ENCODE data around the gene C1orf116.
"Not testable (repeated sequence)": the region's sequence is repeated elsewhere in the genome, so short reads cannot be mapped to it uniquely, and the experiment has no call there.

The C1orf116 gene

GRCh38 chr1:207049054-207049453, 16.5 kb upstream of the C1orf116 start:
- Histone ChIP-seq H3K4me3 (ENCODE audit: low read length) (peak overlapping the region; percentile 96), H3K9ac (ENCODE audit: low read length) (no peak overlapping the region), H3K27ac (ENCODE audit: low read length) (no peak overlapping the region), H3K36me3 (ENCODE audit: control insufficient read depth, low read depth, low read length) (peaks cover 36% of the 10 kb centered on the region), H3K9me3 (ENCODE audit: control insufficient read depth, low read depth, low read length) (no peaks in the 10 kb centered on the region), H3K27me3 (ENCODE audit: control insufficient read depth, insufficient read depth, low read length) (no peaks in the 10 kb centered on the region), H3K4me1 (ENCODE audit: control insufficient read depth, low read depth, low read length) (peaks cover 11% of the 10 kb centered on the region)

DNA sequence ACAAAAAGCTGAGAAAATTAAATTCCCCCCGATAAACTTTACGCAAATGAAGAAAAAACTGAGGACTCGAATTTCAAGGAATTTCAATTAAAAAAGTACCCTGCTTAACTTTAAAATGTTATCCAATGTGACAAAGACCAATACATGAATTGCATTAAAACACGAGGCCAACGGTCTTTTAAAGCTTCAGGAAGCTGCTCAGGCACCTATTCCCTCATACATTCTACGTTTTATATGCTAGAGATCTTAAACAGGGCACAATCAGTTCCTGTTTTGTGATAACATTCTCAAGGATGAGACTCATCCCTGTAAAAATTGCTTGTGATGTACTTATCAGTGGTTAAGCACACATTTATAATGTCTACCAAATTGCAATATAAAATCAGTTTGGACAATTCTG, 15.5 kb upstream of the C1orf116 start:
- no peaks in the 10 kb centered on the region for H3K27me3 ChIP-seq (ENCODE audit: control insufficient read depth, insufficient read depth, low read length)
- H3K4me3 ChIP-seq (ENCODE audit: low read length), result no peak overlapping the region
- H3K4me1 ChIP-seq (ENCODE audit: control insufficient read depth, low read depth, low read length), result peaks cover 11% of the 10 kb centered on the region
- H3K27ac ChIP-seq (ENCODE audit: low read length), result no peak overlapping the region
- no peaks in the 10 kb centered on the region for H3K9me3 ChIP-seq (ENCODE audit: control insufficient read depth, low read depth, low read length)
- no peak overlapping the region for H3K9ac ChIP-seq (ENCODE audit: low read length)
- peaks cover 36% of the 10 kb centered on the region for H3K36me3 ChIP-seq (ENCODE audit: control insufficient read depth, low read depth, low read length)

DNA sequence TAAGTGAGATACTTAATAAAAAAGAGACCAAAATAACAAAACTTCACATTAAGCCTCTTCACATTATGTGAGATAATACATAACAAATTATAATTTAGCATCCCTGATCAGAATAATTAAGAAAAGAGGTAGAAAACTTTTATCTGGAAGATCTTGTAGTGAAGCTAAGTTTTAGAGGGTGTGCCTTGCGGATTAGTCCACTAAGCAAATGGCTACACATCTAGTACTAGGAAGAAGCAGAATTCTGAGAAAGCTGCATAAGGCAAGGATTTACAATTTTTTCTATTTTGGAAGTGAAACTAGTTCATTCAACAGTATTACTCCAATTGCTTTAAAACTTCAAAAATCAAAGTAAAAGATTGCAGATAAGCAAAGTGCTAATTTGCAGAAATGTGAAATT, 14.9 kb upstream of the C1orf116 start:
- peaks cover 36% of the 10 kb centered on the region for H3K36me3 ChIP-seq (ENCODE audit: control insufficient read depth, low read depth, low read length)
- H3K27ac ChIP-seq (ENCODE audit: low read length), result no peak overlapping the region
- no peaks in the 10 kb centered on the region for H3K27me3 ChIP-seq (ENCODE audit: control insufficient read depth, insufficient read depth, low read length)
- H3K9me3 ChIP-seq (ENCODE audit: control insufficient read depth, low read depth, low read length), result no peaks in the 10 kb centered on the region
- H3K4me3 ChIP-seq (ENCODE audit: low read length), result no peak overlapping the region
- peaks cover 11% of the 10 kb centered on the region for H3K4me1 ChIP-seq (ENCODE audit: control insufficient read depth, low read depth, low read length)
- H3K9ac ChIP-seq (ENCODE audit: low read length), result no peak overlapping the region

DNA sequence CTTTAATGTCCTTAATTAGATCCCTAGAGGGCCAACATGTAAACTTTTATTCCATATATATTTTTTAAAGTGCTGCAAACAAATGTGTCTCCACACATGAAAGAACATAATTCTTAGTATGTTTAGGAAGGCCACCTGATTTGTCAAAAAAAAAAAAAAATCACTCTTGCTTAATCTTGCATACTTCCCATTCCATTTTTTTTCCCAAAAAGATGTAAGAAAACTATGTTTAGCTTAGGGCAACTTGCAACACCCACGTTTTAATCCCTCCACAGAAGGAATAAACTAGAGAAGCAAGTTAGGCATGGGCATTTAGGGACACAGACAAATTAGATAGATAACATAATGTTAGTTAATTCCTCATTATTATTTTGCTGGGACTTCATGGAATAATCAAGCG, 12.9 kb upstream of the C1orf116 start:
- H3K9me3 ChIP-seq (ENCODE audit: control insufficient read depth, low read depth, low read length), result no peaks in the 10 kb centered on the region
- H3K4me1 ChIP-seq (ENCODE audit: control insufficient read depth, low read depth, low read length), result peaks cover 6% of the 10 kb centered on the region
- H3K27me3 ChIP-seq (ENCODE audit: control insufficient read depth, insufficient read depth, low read length), result no peaks in the 10 kb centered on the region
- H3K9ac ChIP-seq (ENCODE audit: low read length), result no peak overlapping the region
- H3K27ac ChIP-seq (ENCODE audit: low read length), result no peak overlapping the region
- H3K4me3 ChIP-seq (ENCODE audit: low read length), result no peak overlapping the region
- peaks cover 36% of the 10 kb centered on the region for H3K36me3 ChIP-seq (ENCODE audit: control insufficient read depth, low read depth, low read length)

- H3K27ac ChIP-seq (ENCODE audit: low read length); H3K4me1 ChIP-seq (ENCODE audit: control insufficient read depth, low read depth, low read length); H3K4me3 ChIP-seq (ENCODE audit: low read length); H3K27me3 ChIP-seq (ENCODE audit: control insufficient read depth, insufficient read depth, low read length); H3K9me3 ChIP-seq (ENCODE audit: control insufficient read depth, low read depth, low read length); H3K9ac ChIP-seq (ENCODE audit: low read length); H3K36me3 ChIP-seq (ENCODE audit: control insufficient read depth, low read depth, low read length): not testable (repeated sequence)
Observed at GRCh38 chr1:207041397-207041796, 8.8 kb upstream of the C1orf116 start.

DNA sequence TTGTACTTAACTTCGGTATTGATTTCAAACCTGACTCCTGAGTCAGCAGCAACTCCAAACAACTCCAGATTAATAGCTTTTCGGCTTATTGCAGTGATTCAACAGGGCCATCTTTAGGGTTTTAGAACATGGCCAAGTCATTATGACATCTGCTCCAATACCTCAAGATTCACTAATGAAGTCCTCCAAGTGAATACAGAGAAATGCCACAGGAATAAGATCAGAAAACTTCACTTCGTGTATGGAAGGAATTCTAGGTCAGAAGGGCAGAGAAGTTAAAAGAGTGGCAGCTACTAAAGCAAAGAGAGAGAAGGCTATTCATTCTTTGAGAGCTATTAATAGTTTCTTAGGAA, 7.6 kb upstream of the C1orf116 start:
- Histone ChIP-seq H3K27me3 (ENCODE audit: control insufficient read depth, insufficient read depth, low read length) (no peaks in the 10 kb centered on the region), H3K9me3 (ENCODE audit: control insufficient read depth, low read depth, low read length) (no peaks in the 10 kb centered on the region), H3K4me3 (ENCODE audit: low read length) (no peak overlapping the region), H3K27ac (ENCODE audit: low read length) (no peak overlapping the region), H3K9ac (ENCODE audit: low read length) (no peak overlapping the region), H3K36me3 (ENCODE audit: control insufficient read depth, low read depth, low read length) (peaks cover 3% of the 10 kb centered on the region), H3K4me1 (ENCODE audit: control insufficient read depth, low read depth, low read length) (no peaks in the 10 kb centered on the region)

DNA sequence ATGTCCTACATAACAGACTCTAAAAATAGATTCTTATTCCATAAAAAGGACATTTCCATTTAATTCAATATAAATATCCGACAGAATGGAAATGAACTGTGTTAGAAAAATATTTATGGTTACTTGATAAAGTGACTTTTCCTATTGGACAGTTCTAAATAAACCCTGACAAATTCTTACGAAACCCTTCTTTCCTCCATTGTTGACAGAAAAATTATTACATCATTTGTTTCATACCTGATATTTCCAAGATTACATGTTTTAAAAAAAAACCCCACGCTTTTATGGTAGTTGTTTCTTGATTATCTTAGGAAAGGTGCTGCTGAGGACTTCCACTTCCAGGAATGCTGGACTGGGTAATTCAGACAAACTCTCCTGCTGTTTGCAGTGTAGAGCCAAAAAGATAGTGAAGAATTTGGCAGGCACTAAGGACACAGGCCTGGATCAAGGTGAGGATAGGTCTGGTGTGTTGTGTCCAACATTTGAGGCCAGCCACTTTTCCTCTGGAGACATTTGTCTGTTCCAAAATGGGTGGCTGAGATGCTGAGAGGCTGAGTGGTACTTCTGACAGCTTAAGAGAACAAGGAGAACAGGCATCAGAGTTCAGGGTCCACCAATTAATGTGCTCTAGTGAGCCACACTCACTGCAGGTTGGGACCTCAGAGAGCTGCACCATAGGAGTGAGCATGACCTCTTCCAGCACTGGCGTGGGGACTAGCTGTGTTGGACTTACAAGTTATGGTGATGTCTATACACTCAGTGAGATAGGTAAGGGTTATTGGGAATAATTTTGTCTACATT, 7.0 kb upstream of the C1orf116 start:
- no peak overlapping the region for H3K27ac ChIP-seq (ENCODE audit: low read length)
- no peaks in the 10 kb centered on the region for H3K36me3 ChIP-seq (ENCODE audit: control insufficient read depth, low read depth, low read length)
- H3K4me1 ChIP-seq (ENCODE audit: control insufficient read depth, low read depth, low read length), result no peaks in the 10 kb centered on the region
- H3K4me3 ChIP-seq (ENCODE audit: low read length), result no peak overlapping the region
- no peak overlapping the region for H3K9ac ChIP-seq (ENCODE audit: low read length)
- no peaks in the 10 kb centered on the region for H3K27me3 ChIP-seq (ENCODE audit: control insufficient read depth, insufficient read depth, low read length)
- no peaks in the 10 kb centered on the region for H3K9me3 ChIP-seq (ENCODE audit: control insufficient read depth, low read depth, low read length)

GRCh38 chr1:207036865-207037264, 4.3 kb upstream of the C1orf116 start:
- Histone ChIP-seq H3K4me1 (ENCODE audit: control insufficient read depth, low read depth, low read length) (peaks cover 15% of the 10 kb centered on the region), H3K9me3 (ENCODE audit: control insufficient read depth, low read depth, low read length) (no peaks in the 10 kb centered on the region), H3K27ac (ENCODE audit: low read length) (no peak overlapping the region), H3K4me3 (ENCODE audit: low read length) (no peak overlapping the region), H3K36me3 (ENCODE audit: control insufficient read depth, low read depth, low read length) (no peaks in the 10 kb centered on the region), H3K9ac (ENCODE audit: low read length) (no peak overlapping the region), H3K27me3 (ENCODE audit: control insufficient read depth, insufficient read depth, low read length) (no peaks in the 10 kb centered on the region)

DNA sequence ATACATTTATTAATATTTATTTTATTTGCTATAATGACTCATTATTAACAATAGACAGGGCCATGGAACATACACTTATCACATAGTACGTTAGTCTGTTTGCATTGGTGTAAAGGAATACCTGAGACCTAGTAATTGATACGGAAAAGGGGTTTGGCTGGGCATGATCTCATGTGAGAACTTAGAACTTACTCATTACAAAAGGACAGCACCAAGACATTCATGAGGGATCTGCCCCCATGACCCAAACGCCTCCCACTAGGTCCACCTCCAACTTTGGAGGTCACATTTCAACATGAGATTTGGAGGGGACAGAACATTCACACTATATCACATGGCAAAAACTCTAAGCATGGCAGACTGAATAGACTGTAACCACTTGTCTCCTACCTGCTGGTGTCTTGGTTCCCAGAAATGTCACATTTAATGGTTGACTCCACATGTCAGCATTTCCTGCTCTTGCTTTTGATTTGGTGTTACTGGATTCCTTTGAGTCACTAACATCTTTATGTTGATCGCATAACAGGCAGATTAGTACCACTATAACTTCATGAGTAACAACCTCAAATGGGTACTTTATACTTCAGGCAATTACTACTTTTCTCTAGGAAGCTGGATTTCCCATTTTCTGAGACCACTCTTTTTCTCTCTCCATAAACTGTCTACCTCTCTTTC, 3.5 kb upstream of the C1orf116 start:
- no peak overlapping the region for H3K9ac ChIP-seq (ENCODE audit: low read length)
- H3K27ac ChIP-seq (ENCODE audit: low read length), result no peak overlapping the region
- H3K27me3 ChIP-seq (ENCODE audit: control insufficient read depth, insufficient read depth, low read length), result no peaks in the 10 kb centered on the region
- H3K4me3 ChIP-seq (ENCODE audit: low read length), result no peak overlapping the region
- H3K4me1 ChIP-seq (ENCODE audit: control insufficient read depth, low read depth, low read length), result peaks cover 22% of the 10 kb centered on the region
- H3K36me3 ChIP-seq (ENCODE audit: control insufficient read depth, low read depth, low read length), result no peaks in the 10 kb centered on the region
- no peaks in the 10 kb centered on the region for H3K9me3 ChIP-seq (ENCODE audit: control insufficient read depth, low read depth, low read length)

GRCh38 chr1:207034998-207035397, 2.4 kb upstream of the C1orf116 start:
- peaks cover 22% of the 10 kb centered on the region for H3K4me1 ChIP-seq (ENCODE audit: control insufficient read depth, low read depth, low read length)

DNA sequence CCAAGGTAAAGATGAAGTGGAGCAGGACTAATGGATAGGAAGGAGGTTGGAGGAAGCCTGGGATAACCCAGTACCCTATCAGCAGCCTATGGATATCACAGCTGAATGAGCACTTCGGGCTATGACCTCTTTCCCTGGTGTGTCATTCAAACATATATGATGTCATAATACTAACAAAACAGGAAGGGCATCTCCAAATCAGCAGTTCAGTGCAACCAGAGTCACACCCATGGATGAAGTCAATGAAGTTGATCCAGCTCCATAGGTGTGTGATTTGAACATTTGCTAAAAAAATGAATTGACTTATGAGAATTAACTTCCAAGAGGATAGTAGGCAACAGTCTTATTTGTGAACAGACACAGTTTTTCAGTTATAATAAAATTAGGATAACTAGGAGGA, 1.7 kb upstream of the C1orf116 start:
- Histone ChIP-seq H3K9me3 (ENCODE audit: control insufficient read depth, low read depth, low read length) (no peaks in the 10 kb centered on the region), H3K9ac (ENCODE audit: low read length) (no peak overlapping the region), H3K27ac (ENCODE audit: low read length) (no peak overlapping the region), H3K4me3 (ENCODE audit: low read length) (no peak overlapping the region), H3K27me3 (ENCODE audit: control insufficient read depth, insufficient read depth, low read length) (no peaks in the 10 kb centered on the region), H3K4me1 (ENCODE audit: control insufficient read depth, low read depth, low read length) (peaks cover 28% of the 10 kb centered on the region), H3K36me3 (ENCODE audit: control insufficient read depth, low read depth, low read length) (no peaks in the 10 kb centered on the region)

More at GRCh38 chr1:207034998-207035397, 2.4 kb upstream of the C1orf116 start:
- Histone ChIP-seq H3K36me3 (ENCODE audit: control insufficient read depth, low read depth, low read length) (no peaks in the 10 kb centered on the region), H3K27ac (ENCODE audit: low read length) (no peak overlapping the region), H3K4me3 (ENCODE audit: low read length) (no peak overlapping the region), H3K27me3 (ENCODE audit: control insufficient read depth, insufficient read depth, low read length) (no peaks in the 10 kb centered on the region), H3K9me3 (ENCODE audit: control insufficient read depth, low read depth, low read length) (no peaks in the 10 kb centered on the region), H3K9ac (ENCODE audit: low read length) (no peak overlapping the region)

- Histone ChIP-seq H3K27me3 (ENCODE audit: control insufficient read depth, insufficient read depth, low read length) (no peaks in the 10 kb centered on the region), H3K9ac (ENCODE audit: low read length) (no peak overlapping the region), H3K36me3 (ENCODE audit: control insufficient read depth, low read depth, low read length) (no peaks in the 10 kb centered on the region), H3K4me1 (ENCODE audit: control insufficient read depth, low read depth, low read length) (peaks cover 28% of the 10 kb centered on the region), H3K27ac (ENCODE audit: low read length) (no peak overlapping the region), H3K9me3 (ENCODE audit: control insufficient read depth, low read depth, low read length) (no peaks in the 10 kb centered on the region), H3K4me3 (ENCODE audit: low read length) (no peak overlapping the region)
Observed at GRCh38 chr1:207033302-207033701, 746 bp upstream of the C1orf116 start.
